BJ (cell line): ENCODE data around the gene TBCCD1. TPM values are rescaled to one million over a fixed set of nuclear protein-coding genes. Genes with fewer than 3 reads are reported as not detected.
"Not testable (repeated sequence)": the region's sequence is repeated elsewhere in the genome, so short reads cannot be mapped to it uniquely, and the experiment has no call there.

ENCODE experiments used
- CTCF ChIA-PET: fragments of 350-600 bp; formaldehyde crosslinking; extraction: SDS; loops from one replicate; lab custom pipeline; 2021; ENCODE audit warnings: antibody characterized with exemption, inconsistent platforms; lab: Yijun Ruan, JAX
- POLR2A ChIA-PET: fragments of 300-600 bp; sonication (Branson Sonifier 250); formaldehyde crosslinking; extraction: SDS; loops from one replicate; lab custom pipeline; 2021; ENCODE audit warnings: antibody characterized with exemption; lab: Charles Lee
- DNase-seq: peaks from one replicate; pipeline ENCODE4 v3.0.0-alpha.2; 2011; ENCODE audit warnings: low read depth
- H3K27me3 ChIP-seq: 2 replicates; pipeline ENCODE4 v1.6.0; 2011; ENCODE audit warnings: low read length; ENCODE audit not compliant: control insufficient read depth, insufficient read depth
- H3K36me3 ChIP-seq: 2 replicates; pipeline ENCODE4 v1.5.1; 2011; ENCODE audit warnings: low read length; ENCODE audit not compliant: control insufficient read depth, insufficient read depth
- H3K4me3 ChIP-seq: 2 replicates; pipeline ENCODE4 v1.5.1; 2011; ENCODE audit warnings: low read depth, mild to moderate bottlenecking, control low read depth, low read length
- CTCF ChIP-seq: IDR thresholded peaks from 2 replicates; pipeline ENCODE4 v1.5.1; 2011; ENCODE audit warnings: low read depth, mild to moderate bottlenecking, control low read depth, inconsistent platforms, low read length, moderate library complexity; ENCODE audit not compliant: insufficient read depth
- polyA plus RNA-seq: library from polyadenylated mRNA; depleted of rRNA; stranded (reverse); fragments of >200 nt; gene quantifications from 2 replicates; pipeline ENCODE4 v1.2.3, GENCODE V29; 2011

Gene TBCCD1
- polyA plus RNA-seq, 1 experiment = 8.3 TPM

GRCh38 chr3:186589856-186590579, 22.9 kb upstream of the TBCCD1 start:
- TF ChIP-seq CTCF = no peak
- ChIA-PET POLR2A (interaction anchor here (0.7 kb wide), 1 partner anchor 19 kb away, joined by 3 read pairs; the partner anchor contains the start of gene DNAJB11), CTCF (interaction anchor here (0.9 to 1.4 kb wide), 3 partner anchors 19 to 27 kb away, joined by 3 to 6 read pairs (median 6); no protein-coding TSS in a partner anchor)
- H3K4me3 ChIP-seq = no peak overlapping the region
- DNase-seq = no peak
- H3K27me3 ChIP-seq = peaks cover 2% of the 10 kb centered on the region; the same call in 1 of the 2 replicates
- no peaks in the 10 kb centered on the region for H3K36me3 ChIP-seq

GRCh38 chr3:186589121-186589520, 22.0 kb upstream of the TBCCD1 start:
- no peaks in the 10 kb centered on the region for H3K27me3 ChIP-seq
- TF ChIP-seq CTCF = no peak
- H3K36me3 ChIP-seq = no peaks in the 10 kb centered on the region
- CTCF ChIA-PET = no interaction called here
- POLR2A ChIA-PET = no interaction called here
- no peak for DNase-seq
- H3K4me3 ChIP-seq = no peak overlapping the region

GRCh38 chr3:186588632-186589031, 21.5 kb upstream of the TBCCD1 start:
- Histone ChIP-seq H3K36me3 (0 out of 2 replicates have a peak, but pooled peaks cover 1% of the 10 kb centered on the region), H3K27me3 (no peaks in the 10 kb centered on the region), H3K4me3 (no peak overlapping the region)
- ChIA-PET POLR2A (no interaction called here), CTCF (no interaction called here)
- DNase-seq = no peak
- no peak for TF ChIP-seq CTCF

GRCh38 chr3:186587183-186587582, 20.0 kb upstream of the TBCCD1 start:
- CTCF ChIA-PET = interaction anchor here (1.5 kb wide), 1 partner anchor 30 kb away, joined by 6 read pairs; no protein-coding TSS in a partner anchor
- POLR2A ChIA-PET = no interaction called here
- no peak for TF ChIP-seq CTCF
- Histone ChIP-seq H3K4me3 (no peak overlapping the region), H3K36me3 (0 out of 2 replicates have a peak, but pooled peaks cover 1% of the 10 kb centered on the region), H3K27me3 (no peaks in the 10 kb centered on the region)
- no peak for DNase-seq

GRCh38 chr3:186586245-186586644, 19.1 kb upstream of the TBCCD1 start:
- H3K36me3 ChIP-seq, H3K27me3 ChIP-seq, POLR2A ChIA-PET, H3K4me3 ChIP-seq, DNase-seq: not testable (repeated sequence)
- CTCF ChIA-PET = interaction anchor here (1.5 kb wide), 1 partner anchor 31 kb away, joined by 6 read pairs; no protein-coding TSS in a partner anchor
